Kidney tubule cell (primary cell): Measurements from ENCODE around the gene SPATA6L.

Experiments
- DNase-seq: peaks from one replicate; pipeline ENCODE4 v3.0.0-alpha.2; 2018; ENCODE audit warnings: low spot score

Gene SPATA6L

DNA sequence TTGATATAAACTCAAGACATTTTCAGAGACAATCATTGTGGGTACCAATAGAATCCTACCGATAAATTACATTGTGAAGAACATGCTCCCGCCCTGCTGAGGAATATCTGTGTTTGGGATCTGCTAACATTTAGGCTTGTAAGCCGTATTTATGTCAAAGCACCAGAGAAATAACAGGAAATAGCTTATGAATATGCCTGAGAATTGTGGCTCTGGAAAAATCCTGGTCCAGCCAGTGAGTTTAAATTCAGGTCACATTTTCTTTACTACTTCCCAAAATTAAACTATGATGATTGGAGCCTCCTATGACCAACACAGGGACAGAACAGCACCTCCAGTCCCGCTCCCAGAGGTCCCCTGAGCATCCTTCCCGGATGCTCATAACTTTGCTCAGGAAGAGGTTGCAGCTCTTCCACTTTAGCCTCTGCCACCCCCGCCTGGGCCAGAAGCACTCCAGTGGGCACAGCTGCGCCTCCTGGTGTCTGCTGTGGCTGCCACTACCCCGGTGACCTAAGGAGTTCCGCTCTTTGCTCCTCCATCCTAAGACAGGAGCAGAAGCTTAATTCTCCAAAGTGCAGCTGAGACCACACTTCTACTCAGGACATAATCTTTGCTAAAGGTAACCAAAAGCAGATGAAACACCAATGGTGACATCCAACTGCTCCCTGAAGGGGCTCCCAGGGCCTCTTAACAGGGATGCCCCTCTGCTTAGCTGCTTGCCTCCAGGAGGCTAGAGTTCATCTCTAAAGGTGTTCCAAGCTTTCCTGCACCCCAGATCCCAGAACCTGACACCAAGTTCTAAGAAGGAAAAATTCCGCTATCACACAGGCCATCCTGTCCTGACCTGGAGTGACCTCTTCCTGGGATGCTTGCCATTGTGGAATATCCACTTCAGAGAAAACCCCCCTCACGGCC lies 117.2 kb downstream of the SPATA6L start:
- no peak for DNase-seq
